ENCODE measurements around the gene TBL1Y.

The TBL1Y gene

DNA sequence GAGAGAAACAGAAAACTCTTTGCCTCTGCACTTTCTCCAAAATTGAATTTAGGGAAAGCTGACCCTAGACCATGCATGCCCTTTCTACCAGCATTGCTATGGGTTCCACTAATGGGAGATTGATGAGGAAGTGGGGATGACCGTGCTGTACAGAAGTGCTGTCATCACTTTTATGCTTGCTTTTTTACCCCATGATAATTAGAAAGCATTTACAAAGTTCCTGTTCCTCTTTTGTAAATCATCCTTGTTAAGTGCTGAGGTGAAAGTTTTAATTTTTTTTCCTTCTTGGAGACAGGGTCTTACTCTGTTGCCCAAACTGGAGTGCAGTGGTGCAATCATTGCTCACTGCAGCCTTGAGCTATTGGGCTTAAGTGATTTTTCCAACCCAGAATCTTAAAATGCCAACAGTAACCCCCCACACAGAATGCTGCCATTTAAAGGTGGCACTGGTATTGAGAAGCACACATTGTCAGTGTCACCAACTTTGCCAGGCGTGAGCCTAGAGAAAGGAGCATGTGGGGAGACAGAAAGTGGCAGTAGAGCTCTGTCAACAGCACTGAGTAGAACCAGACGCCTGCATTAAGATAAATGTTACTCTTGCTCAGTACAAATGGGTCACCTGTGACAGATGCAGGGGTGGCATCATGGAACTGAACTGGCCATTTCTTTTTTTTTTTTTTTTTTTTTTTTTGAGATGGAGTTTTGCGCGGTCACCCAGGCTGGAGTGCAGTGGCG is 79.6 kb downstream of the TBL1Y start:
- no peak overlapping the region for H3K4me3 ChIP-seq (replicated peaks; ENCODE audit: insufficient read depth, low read length)
- H3K27ac ChIP-seq (replicated peaks): no peak overlapping the region
- no peak for DNase-seq (ENCODE audit: low read depth in 1 of 2, low spot score in 1 of 2)
- no peaks in the 10 kb centered on the region for H3K27me3 ChIP-seq (ENCODE audit: insufficient read depth, poor library complexity, severe bottlenecking)
- TF ChIP-seq GABPA (IDR thresholded peaks at IDR 0.05; ENCODE audit: low read depth): no peak
- TF ChIP-seq, protein P1, sequence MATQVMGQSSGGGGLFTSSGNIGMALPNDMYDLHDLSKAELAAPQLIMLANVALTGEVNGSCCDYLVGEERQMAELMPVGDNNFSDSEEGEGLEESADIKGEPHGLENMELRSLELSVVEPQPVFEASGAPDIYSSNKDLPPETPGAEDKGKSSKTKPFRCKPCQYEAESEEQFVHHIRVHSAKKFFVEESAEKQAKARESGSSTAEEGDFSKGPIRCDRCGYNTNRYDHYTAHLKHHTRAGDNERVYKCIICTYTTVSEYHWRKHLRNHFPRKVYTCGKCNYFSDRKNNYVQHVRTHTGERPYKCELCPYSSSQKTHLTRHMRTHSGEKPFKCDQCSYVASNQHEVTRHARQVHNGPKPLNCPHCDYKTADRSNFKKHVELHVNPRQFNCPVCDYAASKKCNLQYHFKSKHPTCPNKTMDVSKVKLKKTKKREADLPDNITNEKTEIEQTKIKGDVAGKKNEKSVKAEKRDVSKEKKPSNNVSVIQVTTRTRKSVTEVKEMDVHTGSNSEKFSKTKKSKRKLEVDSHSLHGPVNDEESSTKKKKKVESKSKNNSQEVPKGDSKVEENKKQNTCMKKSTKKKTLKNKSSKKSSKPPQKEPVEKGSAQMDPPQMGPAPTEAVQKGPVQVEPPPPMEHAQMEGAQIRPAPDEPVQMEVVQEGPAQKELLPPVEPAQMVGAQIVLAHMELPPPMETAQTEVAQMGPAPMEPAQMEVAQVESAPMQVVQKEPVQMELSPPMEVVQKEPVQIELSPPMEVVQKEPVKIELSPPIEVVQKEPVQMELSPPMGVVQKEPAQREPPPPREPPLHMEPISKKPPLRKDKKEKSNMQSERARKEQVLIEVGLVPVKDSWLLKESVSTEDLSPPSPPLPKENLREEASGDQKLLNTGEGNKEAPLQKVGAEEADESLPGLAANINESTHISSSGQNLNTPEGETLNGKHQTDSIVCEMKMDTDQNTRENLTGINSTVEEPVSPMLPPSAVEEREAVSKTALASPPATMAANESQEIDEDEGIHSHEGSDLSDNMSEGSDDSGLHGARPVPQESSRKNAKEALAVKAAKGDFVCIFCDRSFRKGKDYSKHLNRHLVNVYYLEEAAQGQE (IDR thresholded peaks at IDR 0.05; ENCODE audit: insufficient replicate concordance, low read depth): no peak
- no peak for TF ChIP-seq SPI1 (IDR thresholded peaks at IDR 0.05; ENCODE audit: borderline replicate concordance, low read depth)
- TF ChIP-seq, protein P2, sequence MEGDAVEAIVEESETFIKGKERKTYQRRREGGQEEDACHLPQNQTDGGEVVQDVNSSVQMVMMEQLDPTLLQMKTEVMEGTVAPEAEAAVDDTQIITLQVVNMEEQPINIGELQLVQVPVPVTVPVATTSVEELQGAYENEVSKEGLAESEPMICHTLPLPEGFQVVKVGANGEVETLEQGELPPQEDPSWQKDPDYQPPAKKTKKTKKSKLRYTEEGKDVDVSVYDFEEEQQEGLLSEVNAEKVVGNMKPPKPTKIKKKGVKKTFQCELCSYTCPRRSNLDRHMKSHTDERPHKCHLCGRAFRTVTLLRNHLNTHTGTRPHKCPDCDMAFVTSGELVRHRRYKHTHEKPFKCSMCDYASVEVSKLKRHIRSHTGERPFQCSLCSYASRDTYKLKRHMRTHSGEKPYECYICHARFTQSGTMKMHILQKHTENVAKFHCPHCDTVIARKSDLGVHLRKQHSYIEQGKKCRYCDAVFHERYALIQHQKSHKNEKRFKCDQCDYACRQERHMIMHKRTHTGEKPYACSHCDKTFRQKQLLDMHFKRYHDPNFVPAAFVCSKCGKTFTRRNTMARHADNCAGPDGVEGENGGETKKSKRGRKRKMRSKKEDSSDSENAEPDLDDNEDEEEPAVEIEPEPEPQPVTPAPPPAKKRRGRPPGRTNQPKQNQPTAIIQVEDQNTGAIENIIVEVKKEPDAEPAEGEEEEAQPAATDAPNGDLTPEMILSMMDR (IDR thresholded peaks at IDR 0.05; ENCODE audit: insufficient read depth, low read length): no peak
- no peak for TF ChIP-seq POLR2AphosphoS5 (IDR thresholded peaks at IDR 0.05; ENCODE audit: low read depth)

DNA sequence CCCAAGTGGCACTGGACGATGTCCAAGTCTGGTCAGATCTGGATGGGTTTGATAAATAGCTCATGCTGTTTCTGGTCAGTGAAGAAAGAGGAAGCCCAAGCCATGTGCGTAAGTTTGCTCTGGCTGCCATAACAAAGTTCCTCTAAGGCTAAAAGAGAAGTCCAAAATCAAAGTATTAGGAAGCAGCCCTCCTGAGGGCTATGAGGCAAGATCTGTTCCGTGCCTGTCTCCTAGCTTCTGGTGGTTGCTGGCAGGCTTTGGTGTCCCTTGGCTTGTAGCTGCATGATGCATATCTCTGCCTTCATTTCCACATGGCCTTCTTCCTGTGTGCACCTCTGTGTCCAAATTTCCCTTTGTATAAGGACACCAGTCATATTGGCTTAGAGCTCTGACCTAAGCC is 81.5 kb downstream of the TBL1Y start:
- TF ChIP-seq GABPA (IDR thresholded peaks at IDR 0.05; ENCODE audit: low read depth) (no peak), SPI1 (IDR thresholded peaks at IDR 0.05; ENCODE audit: borderline replicate concordance, low read depth) (no peak), POLR2AphosphoS5 (IDR thresholded peaks at IDR 0.05; ENCODE audit: low read depth) (no peak)
- TF ChIP-seq, protein P2 (IDR thresholded peaks at IDR 0.05; ENCODE audit: insufficient read depth, low read length): no peak
- TF ChIP-seq, protein P1 (IDR thresholded peaks at IDR 0.05; ENCODE audit: insufficient replicate concordance, low read depth): no peak
- DNase-seq (ENCODE audit: low read depth in 1 of 2, low spot score in 1 of 2): no peak
- no peaks in the 10 kb centered on the region for H3K27me3 ChIP-seq (ENCODE audit: insufficient read depth, poor library complexity, severe bottlenecking)
- no peak overlapping the region for H3K4me3 ChIP-seq (replicated peaks; ENCODE audit: insufficient read depth, low read length)
- H3K27ac ChIP-seq (replicated peaks): no peak overlapping the region

DNA sequence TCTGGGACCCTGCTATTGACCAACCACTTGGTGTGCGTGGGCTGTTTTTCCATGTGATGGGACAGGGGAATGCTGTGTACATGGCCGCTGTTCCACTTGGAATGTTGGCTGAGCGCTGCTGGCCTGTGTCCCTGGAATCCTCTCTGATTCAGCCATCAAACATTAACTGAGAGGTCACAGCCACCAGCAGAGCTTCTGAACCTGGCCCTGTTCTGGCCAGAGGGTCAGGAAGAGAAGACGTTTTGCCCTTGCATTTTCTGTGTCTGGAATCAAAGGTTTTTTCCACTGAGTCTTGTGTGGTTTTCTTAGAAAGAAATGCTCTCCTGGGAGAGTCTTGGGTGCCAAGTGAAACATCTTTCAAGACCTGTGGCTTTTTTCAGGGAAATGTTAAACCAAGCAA is 85.5 kb downstream of the TBL1Y start:
- Histone ChIP-seq H3K4me3 (replicated peaks; ENCODE audit: insufficient read depth, low read length) (no peak overlapping the region), H3K27ac (replicated peaks) (no peak overlapping the region), H3K27me3 (ENCODE audit: insufficient read depth, poor library complexity, severe bottlenecking) (no peaks in the 10 kb centered on the region)
- no peak for DNase-seq (ENCODE audit: low read depth in 1 of 2, low spot score in 1 of 2)
- TF ChIP-seq POLR2AphosphoS5 (IDR thresholded peaks at IDR 0.05; ENCODE audit: low read depth): no peak

DNA sequence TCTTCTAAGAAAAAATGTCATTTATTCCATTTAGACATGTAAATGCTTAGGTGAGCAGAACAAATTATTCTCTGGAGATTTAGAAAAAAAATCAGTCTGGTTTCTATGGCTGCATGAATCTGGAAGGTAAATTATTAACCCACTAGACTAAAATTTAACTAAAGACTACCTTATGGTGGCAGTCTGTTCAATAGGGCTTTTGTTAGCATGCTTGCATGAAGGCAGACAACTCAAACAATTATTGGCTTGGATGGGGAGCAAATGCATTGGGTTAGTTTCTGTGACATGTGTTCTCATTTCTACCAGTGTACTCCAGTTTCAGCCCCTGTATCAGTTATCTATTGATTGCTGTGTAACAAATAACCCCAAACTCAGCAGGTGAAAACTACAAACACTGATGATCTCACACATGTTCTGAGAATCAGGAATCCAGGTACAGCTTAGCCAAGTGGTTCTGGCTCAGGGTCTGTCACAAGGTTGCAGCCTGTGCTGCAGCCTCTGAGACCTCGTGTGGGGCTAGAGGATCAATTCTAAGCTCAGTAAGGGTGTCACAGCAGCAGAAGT is 87.1 kb downstream of the TBL1Y start:
- Histone ChIP-seq H3K27ac (replicated peaks) (no peak overlapping the region), H3K27me3 (ENCODE audit: insufficient read depth, poor library complexity, severe bottlenecking) (no peaks in the 10 kb centered on the region), H3K4me3 (replicated peaks; ENCODE audit: insufficient read depth, low read length) (no peak overlapping the region)
- no peak for DNase-seq (ENCODE audit: low read depth in 1 of 2, low spot score in 1 of 2)
- TF ChIP-seq GABPA (IDR thresholded peaks at IDR 0.05; ENCODE audit: low read depth) (no peak), SPI1 (IDR thresholded peaks at IDR 0.05; ENCODE audit: borderline replicate concordance, low read depth) (no peak), POLR2AphosphoS5 (IDR thresholded peaks at IDR 0.05; ENCODE audit: low read depth) (no peak)
- TF ChIP-seq, protein P1 (IDR thresholded peaks at IDR 0.05; ENCODE audit: insufficient replicate concordance, low read depth): no peak
- TF ChIP-seq, protein P2 (IDR thresholded peaks at IDR 0.05; ENCODE audit: insufficient read depth, low read length): no peak

Data from HL-60 (cell line).